HEK293T (cell line): ENCODE measurements around the gene DHX32.

Experiments used
- CTCF ChIA-PET: fragments of 350-600 bp; formaldehyde crosslinking; extraction: SDS; loops from one replicate; lab custom pipeline; 2021; ENCODE audit warnings: antibody characterized with exemption, inconsistent platforms; lab: Yijun Ruan, JAX
- POLR2A ChIA-PET: fragments of 350-600 bp; formaldehyde crosslinking; extraction: SDS; loops from one replicate; lab custom pipeline; 2020; ENCODE audit warnings: antibody characterized with exemption, inconsistent platforms; lab: Yijun Ruan, JAX
- DNase-seq: peaks from one replicate; pipeline ENCODE4 v3.0.0; 2012; ENCODE audit warnings: mixed read lengths; ENCODE audit errors: extremely low spot score
- ARNT ChIP-seq: fragments of 450-650 bp; IDR thresholded peaks from 2 replicates; pipeline ENCODE4 v1.6.1; 2017; ENCODE audit warnings: mild to moderate bottlenecking
- BHLHE40 ChIP-seq: fragments of 450-650 bp; IDR thresholded peaks from 2 replicates; pipeline ENCODE4 v1.6.1; 2016; ENCODE audit warnings: mild to moderate bottlenecking, moderate library complexity, borderline replicate concordance
- CTBP1 ChIP-seq: fragments of 450-650 bp; IDR thresholded peaks from 2 replicates; pipeline ENCODE4 v1.6.1; 2016; ENCODE audit warnings: borderline replicate concordance
- ELF4 ChIP-seq: fragments of 450-650 bp; IDR thresholded peaks from 2 replicates; pipeline ENCODE4 v1.6.1; 2017; ENCODE audit warnings: antibody characterized with exemption
- FOXM1 ChIP-seq: fragments of 450-650 bp; IDR thresholded peaks from 2 replicates; pipeline ENCODE4 v1.6.1; 2017; ENCODE audit warnings: mild to moderate bottlenecking, borderline replicate concordance
- HDGF ChIP-seq: fragments of 450-650 bp; IDR thresholded peaks from 2 replicates; pipeline ENCODE4 v1.6.1; 2017; ENCODE audit warnings: antibody characterized with exemption, borderline replicate concordance
- LEF1 ChIP-seq: fragments of 450-650 bp; IDR thresholded peaks from 2 replicates; pipeline ENCODE4 v1.6.1; 2017; ENCODE audit warnings: mild to moderate bottlenecking, borderline replicate concordance
- NFRKB ChIP-seq: fragments of 450-650 bp; IDR thresholded peaks from 2 replicates; pipeline ENCODE4 v1.6.1; 2016; ENCODE audit warnings: mild to moderate bottlenecking, moderate library complexity
- SP1 ChIP-seq: fragments of 450-650 bp; IDR thresholded peaks from 2 replicates; pipeline ENCODE4 v1.6.1; 2017
- SUZ12 ChIP-seq: fragments of 450-650 bp; IDR thresholded peaks from 2 replicates; pipeline ENCODE4 v1.6.1; 2016; ENCODE audit warnings: mild to moderate bottlenecking
- TARDBP ChIP-seq: fragments of 450-650 bp; IDR thresholded peaks from 2 replicates; pipeline ENCODE4 v1.6.1; 2016
- ZNF384 ChIP-seq: fragments of 450-650 bp; IDR thresholded peaks from 2 replicates; pipeline ENCODE4 v1.6.1; 2016

Gene DHX32

GRCh38 chr10:125792342-125793300 is 88.5 kb downstream of the DHX32 start:
- ChIA-PET POLR2A (no interaction called here), CTCF (no interaction called here)
- no peak for DNase-seq
- TF ChIP-seq NFRKB = no peak

GRCh38 chr10:125788156-125789034 is 92.7 kb downstream of the DHX32 start:
- no peak for DNase-seq
- POLR2A ChIA-PET = no interaction called here
- TF ChIP-seq BHLHE40 (no peak), TARDBP (no peak), ZNF384 (no peak), LEF1 (no peak), ELF4 (no peak), SUZ12 (no peak), FOXM1 (no peak), SP1 (no peak), ARNT (no peak), CTBP1 (no peak), HDGF (no peak)
- CTCF ChIA-PET = no interaction called here
